GM10847 (cell line): ENCODE results near the gene TMEM266.

ENCODE experiments used
- POLR2A ChIP-seq: IDR thresholded peaks from 2 replicates; pipeline ENCODE4 v1.6.1; 2011; ENCODE audit not compliant: insufficient read length; ENCODE audit errors: extremely low read depth

TMEM266 gene

DNA sequence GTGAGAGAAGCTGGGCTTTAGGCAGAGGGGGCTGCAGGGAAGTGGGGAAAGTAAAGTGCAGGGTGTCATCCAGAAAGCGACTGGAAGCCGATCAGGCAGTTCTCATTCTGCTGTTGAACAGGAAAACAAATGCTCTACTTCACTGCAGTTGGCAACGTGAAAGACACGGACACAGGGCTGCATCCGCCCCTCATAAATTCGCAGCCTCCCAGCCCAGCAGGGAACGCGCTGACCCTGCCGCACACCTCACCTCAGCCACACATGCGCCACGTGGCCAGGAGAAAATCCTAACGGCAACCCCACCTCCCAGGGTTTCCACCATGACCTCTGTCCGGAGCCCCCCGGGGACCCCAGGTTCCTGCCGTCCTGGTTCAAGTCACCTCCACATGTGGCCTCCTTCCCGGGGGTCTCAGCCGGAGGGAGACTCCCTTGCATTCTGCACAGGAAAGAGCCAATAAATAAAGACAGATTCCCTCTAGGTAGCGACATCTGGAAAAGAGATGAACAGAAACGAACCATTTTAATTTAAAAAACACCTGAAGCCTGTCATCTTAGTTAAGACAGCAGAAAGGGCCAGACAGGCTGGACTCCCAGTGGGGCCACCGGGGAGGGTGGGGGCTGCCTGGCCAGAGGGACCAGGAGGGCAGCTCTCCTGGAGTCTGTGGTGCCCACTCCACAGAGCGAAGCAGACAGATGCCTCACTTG, 118.7 kb downstream of the TMEM266 start:
- no peak for TF ChIP-seq POLR2A

DNA sequence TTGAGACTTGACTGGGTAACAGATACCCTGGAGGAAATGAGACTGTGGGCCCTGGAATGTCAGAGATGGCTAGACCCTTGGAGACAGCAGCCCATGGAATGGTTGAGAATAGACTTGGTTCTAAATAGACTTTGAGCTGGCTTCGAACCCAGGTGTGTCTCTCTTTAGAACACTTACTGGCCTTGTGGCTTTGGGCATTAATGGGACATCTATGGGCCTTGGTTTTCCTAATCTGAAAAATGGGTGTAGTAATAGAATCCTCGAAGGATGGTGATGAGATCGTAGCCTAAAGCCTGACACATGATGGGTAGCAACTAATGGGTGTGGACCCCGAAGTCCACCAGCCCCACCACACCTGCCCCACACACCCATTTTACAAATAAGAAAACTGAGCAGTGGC, 119.2 kb downstream of the TMEM266 start:
- TF ChIP-seq POLR2A: no peak

DNA sequence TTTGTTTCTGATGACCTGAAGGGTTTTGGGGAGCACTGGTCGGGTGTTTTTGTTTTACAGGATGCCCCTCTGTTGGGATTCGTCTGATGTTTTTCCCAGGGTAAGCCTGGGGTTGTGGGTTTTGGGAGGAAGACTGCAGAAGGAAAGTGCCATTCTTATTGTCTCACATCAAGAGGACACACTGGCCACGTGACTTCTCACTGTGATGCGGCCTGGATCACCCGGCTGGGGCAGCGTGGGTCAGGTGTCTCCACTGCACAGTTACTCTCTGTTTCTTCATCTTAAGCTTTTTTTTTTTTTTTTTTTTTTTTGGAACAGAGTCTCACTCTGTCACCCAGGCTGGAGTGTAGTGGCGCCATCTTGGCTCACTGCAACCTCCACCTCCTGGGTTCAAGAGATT, 120.5 kb downstream of the TMEM266 start:
- TF ChIP-seq POLR2A: no peak

DNA sequence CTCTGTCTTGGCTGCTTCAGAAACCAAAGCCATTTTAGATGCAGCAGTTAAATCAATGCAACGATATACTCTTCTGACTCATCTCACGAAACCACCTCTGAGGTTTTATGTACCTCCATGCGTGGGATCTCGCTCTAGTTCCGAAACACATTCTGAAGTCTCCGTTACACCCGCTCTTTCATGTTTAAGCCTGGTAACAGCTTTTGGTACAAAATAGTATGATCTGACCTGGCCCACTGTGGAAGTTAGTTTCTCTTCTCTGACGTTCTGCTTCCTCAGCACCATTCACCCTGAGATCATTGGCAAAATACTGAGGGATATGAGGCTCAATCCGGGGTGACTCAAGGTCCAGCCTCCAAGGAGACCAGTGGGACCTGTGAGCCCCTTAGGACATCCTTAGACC, 121.9 kb downstream of the TMEM266 start:
- no peak for TF ChIP-seq POLR2A

DNA sequence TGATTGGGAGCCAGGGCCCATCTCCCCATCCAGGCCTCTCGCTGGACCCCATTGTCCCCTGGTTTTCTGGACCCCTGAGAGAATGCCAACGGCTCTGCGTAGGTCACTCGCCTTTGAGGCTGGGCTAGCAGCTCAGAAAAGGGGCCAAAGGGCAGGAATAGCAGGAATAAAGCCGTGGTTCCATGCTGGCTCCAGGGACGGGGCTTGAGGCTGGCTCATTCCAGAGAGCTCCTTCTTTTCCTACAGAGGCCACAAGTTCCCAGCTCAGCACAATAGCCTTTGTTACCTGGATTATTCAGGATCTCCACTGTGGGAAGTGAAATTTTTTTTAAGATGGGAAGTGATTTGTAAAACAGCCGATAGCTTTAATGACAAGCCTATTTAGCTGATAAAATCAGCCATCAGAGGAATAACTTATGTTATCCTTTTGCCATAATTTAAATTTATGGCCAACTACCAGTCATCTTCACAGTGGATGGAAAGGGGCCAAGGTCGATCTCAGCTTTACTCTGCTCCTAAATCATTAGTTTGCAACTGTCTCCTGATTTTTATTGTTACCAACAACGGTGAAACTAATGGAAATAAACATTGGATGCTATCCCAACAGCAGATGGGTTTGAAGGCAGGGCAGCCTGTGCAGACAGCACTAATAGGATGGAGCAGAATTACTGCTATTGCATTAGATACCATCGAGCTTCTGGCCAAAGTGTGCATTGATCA, 124.3 kb downstream of the TMEM266 start:
- no peak for TF ChIP-seq POLR2A

DNA sequence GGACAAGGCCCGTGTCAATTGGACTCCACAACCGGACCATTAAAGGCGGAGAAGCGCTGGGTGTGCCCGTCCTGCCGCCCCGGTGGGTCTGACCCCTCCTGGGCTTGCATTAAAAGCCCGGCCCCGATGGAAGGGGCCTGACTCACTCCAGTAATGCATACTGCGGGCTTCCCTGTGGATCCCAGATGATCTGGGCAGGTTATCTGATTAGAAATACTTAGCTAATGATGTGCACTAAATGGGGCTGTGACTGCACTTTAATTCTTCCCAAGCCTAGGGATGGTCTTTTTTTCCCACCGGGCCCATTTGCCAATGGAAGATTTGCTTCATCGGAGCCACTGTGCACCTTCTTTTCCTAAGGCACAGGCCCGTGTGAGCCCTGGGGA, 124.9 kb downstream of the TMEM266 start:
- TF ChIP-seq POLR2A: no peak

DNA sequence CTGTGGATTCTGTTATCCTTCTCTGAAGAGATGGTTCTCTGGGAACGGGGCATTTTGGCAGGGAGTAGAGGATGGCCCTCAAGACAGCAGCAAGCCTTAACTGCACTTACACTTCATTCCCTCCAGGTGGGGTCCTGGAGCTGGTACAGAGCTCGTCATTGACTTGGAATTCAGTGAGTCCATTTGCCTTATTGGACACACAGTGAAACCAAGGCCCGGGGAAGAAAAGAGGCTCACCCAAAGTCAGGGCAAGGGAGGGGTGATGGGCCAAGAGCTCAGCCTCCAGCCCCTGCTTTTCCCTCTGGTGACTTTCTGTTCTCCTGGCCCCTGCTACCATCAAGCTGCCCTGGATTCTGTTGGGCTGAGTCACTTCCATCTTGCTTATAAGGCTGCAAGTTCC, 125.9 kb downstream of the TMEM266 start:
- TF ChIP-seq POLR2A: no peak

DNA sequence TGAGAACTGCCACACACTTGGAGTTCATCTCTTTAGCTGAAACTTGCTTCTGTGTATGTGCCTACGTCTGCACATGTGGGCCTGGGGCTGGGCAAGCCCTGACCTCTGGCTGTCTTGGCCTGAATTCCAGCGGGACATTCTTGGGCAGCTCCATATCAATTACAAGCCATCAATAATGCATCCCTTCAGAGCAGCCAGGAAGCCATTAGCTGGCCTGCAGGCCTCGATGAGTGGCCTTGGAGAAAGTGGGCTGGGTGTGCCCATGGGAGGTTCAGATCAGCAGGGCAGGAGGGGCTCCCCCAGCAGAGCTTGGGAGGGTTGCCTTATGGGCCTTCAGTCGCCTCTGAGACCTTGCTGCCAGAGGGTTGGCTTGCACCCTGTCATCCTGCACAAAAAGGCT, 127.4 kb downstream of the TMEM266 start:
- TF ChIP-seq POLR2A: no peak

DNA sequence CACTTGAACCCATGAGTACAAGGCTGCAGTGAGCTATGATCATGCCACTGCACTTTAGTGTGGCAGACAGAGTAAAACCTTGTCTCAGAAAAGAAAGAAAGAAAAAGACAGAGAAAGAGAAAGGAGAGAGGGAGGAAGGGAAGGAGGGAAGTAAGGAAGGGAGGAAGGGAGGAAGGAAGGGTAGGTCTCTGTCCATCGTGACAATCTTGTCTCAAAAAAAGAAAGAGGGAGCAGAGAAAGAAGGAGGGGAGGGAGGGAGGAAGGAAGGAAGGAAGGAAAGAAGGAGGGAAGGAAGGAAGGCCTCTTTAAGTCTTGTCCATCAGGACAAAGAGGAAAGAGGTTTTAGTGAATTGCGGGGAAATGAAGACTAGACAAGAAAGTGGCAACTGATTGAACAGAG, 129.3 kb downstream of the TMEM266 start:
- TF ChIP-seq POLR2A: no peak

DNA sequence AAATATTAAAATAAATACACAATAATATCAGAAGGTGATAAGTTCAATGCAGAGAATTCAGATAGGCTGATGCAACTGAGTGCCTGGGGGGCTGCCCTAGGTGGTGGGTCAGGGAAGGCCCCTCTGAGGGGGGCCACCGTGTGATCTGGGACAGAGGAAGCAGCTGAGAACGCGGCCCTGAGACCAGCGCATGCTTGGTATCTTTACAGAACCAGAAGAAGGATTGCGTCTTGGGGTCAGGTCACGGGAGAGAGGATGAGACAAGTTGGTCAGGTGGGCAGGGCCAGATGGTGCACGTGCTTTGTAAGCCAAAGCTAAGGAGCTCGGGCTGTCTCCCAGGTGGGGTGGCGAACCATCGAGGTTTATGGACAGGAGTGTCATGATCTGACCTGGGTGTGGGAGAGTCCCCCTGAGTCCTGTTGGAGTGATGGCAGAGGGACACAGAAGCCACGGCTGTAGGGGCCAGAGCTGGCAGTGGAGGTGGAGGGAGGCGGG, 130.3 kb downstream of the TMEM266 start:
- no peak for TF ChIP-seq POLR2A

DNA sequence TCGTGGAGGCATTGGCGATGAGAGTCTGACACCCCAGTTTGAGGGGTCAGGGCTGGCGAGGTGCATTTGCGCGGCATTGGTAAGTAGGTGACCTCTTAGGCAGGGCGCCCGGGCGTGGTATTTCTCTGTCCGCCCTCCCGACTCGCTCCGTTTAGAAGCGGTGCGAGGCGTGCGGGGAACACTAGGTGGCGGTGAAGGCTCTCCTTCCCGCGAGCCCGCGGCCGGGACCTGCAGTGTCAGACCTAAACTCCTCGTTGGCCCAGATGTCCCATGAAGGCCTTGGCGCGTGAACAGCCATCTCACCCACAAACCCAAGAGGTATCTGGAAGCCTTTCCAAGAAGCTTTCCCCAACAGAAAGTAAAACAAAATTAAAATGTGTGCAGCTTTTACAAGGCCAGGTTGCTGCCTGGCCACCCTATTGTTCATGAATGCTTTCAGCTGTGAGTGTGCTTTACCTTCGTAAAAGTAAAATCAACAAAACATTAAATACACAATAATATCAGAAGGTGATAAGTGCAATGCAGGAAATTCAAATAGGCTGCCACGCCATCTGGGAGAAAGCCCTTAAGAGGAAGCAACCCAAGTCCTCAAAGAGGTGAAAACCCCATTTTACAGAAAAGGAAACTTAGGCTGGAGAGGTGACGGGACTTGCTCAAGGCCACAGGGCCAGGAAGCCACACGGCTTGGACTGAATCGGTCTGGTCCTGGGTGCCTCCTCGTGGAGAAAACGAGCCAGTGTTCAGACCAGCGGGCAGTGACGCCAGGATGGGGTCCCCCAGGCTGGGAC, 131.2 kb downstream of the TMEM266 start:
- no peak for TF ChIP-seq POLR2A

DNA sequence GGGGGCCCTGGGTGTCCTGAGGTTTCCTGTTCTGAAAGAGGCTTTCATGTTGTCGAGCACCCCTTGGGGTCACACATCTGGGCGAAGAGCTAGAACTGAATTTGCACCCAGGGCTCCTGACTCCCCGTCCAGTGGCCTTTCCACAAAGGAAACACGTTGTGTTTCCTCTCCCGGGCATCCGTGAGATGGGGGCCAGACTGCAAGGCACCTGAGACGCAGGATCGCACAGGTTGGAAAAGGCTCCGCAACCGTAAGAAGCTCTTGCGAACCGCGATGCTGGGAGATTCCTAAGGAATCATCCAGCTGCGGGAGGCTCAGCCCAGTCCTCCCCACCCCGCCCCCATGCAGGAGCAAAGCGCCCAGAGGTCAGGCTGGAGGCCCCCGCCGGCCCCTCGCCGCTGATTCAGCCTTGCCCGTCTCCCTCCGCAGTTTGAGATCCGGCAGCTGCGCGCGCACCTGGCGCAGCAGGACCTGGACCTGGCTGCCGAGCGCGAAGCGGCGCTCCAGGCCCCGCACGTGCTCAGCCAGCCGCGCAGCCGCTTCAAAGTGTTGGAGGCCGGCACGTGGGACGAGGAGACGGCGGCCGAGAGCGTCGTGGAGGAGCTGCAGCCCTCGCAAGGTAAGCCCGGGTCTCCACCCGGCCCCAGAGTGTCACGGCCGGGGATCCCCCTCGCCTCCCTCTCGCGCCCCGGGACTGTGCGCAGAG, 131.9 kb downstream of the TMEM266 start:
- no peak for TF ChIP-seq POLR2A

DNA sequence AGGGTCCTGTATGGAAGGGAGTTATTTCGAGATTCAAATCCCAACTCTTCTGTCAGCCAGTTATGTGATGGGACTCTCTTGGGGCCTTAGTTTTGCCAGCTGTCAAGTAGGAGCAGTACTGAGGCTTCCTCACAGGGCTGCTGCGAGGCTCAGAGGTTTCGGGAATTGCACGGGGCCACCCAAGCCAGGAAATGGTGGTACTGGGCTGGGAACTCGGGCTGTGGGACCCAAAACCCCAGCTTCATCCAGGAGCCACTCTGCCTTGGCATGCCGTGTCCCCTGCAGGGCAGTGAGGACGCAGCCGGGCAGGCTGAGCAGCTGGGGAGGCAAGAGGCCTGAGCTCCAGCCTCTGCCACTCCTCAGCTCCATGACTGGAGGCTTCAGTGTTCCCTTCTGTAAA, 132.9 kb downstream of the TMEM266 start:
- TF ChIP-seq POLR2A: no peak

DNA sequence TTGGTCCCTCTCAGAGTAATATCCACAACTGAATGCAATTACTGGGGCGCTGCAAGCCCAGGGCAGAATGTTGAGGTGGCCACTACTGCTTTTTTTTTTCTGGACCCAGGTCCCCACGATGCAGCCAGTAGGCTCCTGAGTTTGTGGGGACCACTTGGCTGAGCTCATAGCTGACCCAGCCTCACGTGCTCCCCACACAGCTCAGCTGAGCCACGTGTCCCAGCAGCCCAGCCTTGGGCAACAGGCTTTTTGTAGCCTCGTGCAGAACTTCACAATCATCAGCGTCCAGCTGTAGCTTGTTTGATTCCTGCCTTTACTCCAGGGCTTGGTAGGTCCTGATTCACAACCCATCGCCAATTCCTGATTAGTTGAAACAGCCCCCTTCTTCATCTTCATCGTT, 134.1 kb downstream of the TMEM266 start:
- TF ChIP-seq POLR2A: no peak
